NCI-H526 (cell line): ENCODE results near the gene NUMB.
"Not testable (repeated sequence)": the region's sequence is repeated elsewhere in the genome, so short reads cannot be mapped to it uniquely, and the experiment has no call there.

ENCODE experiments used
- DNase-seq, 2 experiments: peaks; one replicate each; lab custom pipeline; 2025; lab: John Stamatoyannopoulos, UW

The NUMB gene

DNA sequence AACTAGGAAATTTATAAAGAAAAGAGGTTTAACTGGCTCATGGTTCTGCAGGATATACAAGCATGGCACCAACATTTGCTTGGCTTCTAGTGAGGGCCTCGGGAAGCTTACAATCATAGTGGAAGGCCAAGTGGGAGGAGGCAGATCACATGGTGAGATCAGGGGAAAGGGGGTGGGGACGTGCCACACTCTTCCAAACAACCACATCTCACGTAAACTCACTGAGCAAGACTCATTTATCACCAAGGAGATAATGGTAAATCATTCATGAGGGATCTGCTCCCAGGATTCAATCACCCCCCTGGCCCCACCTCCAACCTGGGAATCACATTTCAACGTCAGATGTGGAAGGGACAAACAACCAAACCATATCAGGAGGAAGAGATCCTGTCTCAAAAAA is 35.8 kb downstream of the NUMB start:
- peak; percentile 25 to 28 for DNase-seq

DNA sequence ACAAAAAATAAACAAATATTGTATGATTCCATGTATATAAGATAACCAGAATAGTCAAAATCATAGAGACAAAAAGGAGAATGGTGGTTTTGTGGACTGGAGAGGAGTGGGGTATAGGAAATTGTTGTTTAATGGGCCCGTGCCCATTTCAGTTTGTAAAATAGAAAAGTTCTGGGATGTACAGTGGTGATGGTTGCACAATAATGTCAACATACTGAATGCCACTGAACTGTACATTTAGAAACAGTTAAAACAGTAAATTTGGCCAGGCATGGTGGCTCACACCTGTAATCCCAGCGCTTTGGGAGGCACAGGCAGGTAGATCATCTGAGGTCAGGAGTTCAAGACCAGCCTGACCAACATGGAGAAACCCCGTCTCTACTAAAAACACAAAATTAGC is 40.1 kb downstream of the NUMB start:
- DNase-seq, result no peak

DNA sequence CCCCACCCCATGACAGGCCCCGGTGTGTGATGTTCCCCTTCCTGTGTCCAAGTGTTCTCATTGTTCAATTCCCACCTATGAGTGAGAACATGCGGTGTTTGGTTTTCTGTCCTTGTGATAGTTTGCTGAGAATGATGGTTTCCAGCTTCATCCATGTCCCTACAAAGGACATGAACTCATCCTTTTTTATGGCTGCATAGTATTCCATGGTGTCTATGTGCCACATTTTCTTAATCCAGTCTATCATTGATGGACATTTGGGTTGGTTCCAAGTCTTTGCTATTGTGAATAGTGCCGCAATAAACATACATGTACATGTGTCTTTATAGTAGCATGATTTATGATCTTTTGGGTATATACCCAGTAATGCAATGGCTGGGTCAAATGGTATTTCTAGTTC is 52.1 kb downstream of the NUMB start:
- DNase-seq, result not testable (repeated sequence)

DNA sequence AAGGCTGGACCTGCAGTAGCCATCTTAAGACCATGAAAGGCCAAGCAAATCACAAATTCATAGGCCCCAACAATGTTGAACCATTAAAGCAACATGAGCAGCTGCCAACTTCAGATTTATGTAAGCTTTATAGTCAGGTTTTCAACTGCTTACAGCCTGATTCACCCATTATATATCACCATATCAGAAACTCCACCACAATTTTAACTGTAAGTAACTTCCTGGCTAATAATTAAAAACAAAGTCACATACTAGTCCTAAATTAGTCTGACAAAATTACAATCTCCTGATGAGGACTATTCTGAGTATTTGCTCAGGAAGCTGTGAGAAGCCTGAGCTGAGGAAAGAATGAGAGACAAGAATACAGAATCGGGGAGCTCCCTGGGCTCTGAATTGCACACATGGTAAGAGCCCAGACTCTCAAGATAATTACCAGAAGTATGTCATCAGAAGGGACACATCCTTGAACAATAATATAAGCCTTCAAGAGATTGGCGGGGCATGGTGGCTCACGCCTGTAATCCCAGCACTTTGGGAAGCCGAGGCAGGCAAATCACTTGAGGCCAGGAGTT is 55.1 kb downstream of the NUMB start:
- DNase-seq, result no peak

DNA sequence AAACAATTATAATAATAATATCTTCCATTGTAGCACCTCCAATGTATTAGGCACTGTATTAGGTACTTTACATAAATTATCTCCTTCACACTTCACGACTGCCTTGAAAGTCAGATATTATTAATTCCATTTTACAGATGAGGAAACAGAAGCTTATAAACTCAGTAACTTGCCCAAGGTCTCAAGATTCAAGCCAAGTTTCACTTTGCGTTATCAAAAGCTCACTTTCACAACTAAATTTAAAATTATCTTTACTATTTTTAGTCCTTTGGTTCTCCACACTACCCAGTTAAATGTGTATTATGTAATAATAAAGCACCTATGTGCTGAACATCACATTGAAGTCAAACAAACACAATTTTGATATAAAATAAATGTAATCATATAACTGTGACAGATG is 55.8 kb downstream of the NUMB start:
- DNase-seq, result no peak

DNA sequence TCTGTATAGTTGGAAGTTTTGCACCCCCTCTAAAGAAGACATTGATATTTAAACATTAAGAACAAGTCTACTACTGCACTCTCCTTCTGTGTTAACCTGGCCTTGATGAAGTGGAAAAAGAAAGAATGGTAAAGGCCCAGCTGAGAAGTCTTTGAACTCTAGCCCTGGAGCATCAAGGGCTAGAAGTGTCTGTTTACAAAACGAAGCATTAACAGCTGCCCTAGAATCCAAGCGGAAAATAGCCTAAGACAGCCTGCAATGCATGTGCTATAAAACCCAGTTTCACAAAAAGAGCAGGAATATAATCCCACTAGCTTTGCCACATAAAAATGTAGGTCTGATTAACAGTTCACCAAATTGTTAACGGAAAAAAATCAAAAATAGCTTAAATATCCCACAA is 60.5 kb downstream of the NUMB start:
- DNase-seq, result no peak

DNA sequence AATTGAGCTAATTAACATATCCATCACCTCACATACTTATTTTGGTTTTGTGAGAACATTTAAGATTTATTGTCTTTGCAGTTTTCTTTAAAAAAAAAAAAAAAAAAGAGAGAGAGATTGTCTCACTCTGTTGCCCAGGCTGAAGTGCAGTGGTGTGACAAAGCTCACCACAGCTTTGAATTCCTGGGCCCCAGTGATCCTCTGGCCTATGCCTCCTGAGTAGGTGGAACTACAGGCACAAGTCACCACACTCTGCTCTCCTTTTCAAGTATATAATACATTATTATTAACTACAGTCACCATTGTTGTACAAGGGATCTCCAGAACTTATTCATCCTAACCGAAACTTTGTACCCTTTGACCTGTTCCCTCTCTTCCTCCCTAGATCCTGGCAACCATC is 64.0 kb downstream of the NUMB start:
- no peak for DNase-seq

DNA sequence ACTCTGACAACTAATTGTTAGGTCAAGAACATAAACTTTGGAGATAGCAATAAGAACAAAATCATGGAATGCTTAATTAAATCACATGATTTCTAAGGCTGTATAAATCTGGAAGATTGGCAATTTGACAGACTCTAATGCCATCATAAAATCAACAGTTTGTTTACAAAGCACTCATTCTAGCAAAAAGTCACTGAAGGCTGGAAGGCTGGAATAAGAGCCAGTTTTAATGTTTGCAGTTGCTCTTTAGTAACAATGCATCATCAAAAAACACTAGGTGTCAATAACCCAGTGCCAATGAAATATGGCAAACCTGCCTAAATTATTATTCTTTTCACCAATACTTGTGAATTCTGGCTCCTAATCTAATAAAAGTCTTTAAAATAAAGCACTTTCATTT is 65.0 kb downstream of the NUMB start:
- DNase-seq, result no peak

DNA sequence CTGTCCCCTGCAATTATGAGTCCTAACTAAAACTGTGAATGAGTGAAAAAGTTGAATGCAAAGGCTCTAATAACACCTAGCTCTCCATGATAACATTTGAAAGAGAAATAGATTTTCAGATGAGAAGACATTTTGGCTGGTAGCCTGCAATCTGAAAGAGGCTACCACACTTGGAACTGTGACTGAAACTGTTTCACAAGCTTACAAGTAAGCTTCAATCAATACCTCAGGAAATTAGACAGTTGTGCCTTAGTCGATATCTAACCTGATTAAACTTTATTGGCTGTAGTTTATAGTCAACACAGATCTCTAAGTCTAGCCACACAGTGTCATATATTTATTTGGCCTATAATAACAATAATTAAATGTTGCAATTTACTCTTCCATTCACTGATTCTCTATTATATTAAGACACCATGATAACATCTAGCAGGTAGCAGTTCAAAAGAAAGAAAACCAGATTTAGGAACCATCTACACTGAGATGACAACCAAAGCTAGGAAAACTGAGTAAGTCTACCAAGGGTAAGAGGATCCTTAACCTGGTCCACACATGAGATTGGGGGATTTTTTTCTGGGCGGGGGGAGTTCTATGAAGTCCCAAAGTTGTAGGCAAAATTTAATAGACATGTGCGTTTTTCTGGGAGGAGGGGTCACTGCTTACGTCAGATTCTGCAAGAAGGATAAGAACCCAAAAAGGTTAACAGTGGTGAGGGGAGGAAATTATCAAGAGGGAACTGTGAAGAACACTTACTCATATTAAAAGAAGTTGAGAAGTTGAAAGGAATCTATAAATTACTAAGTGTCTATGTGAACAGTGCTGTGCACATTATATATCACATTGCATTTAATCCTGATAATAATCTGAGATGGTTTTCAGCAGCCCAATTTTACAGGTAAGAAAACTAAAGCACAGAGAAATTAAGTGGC is 65.8 kb downstream of the NUMB start:
- DNase-seq, result no peak

DNA sequence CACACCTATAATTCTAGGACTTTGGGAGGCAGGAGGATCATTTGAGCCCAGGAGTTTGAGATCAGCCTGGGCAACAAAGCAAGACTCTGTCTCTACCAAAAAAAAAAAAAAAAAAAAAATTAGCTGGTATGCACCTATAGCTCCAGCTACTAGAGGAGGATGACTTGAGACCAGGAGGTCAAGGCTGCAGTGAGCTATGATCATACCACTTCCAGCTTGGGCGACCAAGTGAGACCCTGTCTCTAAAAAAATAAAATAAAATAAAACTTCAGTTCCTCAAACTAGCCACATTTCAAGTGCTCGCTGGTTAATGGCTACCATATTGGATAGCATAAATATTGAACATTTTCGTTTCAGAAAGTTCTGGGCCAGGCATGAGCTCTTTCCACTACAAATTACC is 70.5 kb downstream of the NUMB start:
- not testable (repeated sequence) for DNase-seq

DNA sequence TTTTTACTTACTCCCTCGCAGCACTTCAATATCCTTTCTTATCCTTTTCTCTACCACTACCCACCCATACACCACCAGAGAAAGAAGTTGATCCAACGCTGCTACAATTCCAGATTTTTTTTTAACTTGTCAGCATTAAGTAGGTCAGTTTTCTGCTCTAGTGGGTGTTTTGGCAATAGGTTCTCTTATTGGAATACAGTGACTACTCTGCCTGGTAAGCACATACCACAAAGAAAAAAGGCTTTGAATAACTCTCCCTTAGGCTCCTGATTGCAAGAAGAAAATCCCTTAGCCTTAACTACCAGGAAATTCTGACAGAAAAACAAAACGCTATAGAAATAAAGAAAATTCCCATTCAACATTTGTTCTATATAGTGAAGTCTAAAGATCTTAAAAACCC is 72.0 kb downstream of the NUMB start:
- DNase-seq, result no peak

DNA sequence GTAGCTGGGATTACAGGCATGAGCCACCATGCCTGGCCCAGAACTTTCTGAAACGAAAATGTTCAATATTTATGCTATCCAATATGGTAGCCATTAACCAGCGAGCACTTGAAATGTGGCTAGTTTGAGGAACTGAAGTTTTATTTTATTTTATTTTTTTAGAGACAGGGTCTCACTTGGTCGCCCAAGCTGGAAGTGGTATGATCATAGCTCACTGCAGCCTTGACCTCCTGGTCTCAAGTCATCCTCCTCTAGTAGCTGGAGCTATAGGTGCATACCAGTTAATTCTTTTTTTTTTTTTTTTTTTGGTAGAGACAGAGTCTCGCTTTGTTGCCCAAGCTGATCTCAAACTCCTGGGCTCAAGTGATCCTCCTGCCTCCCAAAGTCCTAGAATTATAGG is 73.3 kb downstream of the NUMB start:
- not testable (repeated sequence) for DNase-seq

DNA sequence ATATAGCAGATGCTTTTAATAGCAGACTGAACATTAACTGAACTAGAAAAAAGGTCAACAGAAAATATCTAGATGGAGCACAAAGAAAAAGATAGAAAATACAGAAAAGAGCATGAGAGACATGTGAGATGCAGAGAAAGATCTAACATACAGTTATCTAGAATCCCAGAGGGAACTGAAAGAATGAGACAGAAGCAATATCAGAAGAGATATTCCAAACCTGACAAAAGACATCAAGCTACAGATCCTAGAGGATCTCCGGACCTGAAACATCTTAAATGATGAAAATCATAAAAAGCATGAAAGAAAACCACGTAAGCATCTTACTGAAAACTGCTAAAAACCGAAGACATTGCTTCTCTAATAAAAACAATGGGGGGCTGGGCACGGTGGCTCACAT is 75.0 kb downstream of the NUMB start:
- DNase-seq, result no peak

DNA sequence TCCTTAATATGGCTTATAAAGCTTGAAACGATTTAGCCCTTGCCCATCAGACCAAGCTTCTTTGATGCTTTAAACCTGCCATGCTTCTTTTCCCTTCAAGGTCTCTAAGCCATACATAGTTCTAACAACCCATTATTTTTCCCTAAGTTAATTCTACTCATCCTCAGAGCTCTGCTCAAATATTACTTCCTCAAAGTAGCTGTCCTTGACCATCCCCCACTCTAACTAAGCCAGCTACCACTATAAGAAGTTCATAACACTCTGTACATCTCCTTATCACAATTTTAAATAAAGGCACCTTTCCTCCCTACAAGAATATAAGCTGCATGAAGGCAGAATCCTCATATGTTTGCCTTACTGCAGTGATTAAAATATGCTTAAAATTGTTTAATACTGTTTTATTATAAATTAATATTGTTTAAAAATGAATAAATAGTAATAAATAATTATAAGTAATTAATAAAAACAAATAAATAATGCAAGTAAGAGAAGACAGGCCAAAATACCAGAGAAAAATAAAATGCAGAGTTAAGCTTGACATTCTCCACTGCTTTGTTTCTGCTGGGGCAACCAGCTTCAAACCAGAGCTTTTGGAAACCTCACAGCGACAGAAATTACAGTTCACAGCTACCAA is 76.8 kb downstream of the NUMB start:
- DNase-seq, result no peak

DNA sequence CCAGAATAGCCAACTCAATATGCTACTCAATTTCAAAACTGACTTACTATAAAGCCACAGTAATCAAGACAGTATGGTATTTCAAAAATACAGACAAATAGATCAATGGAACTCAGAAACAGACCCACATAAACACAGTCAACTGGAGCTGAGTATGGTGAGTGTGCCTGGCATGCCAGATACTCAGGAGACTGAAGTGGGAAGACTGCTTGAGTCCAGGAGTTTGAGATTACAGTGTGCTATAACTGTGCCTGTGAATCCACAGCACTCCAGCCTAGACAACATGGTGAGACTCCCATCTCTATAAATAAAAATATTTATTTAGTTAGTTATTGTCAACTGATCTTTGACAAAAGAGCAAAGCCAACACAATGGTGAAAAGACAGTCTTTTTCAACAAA is 81.8 kb downstream of the NUMB start:
- no peak for DNase-seq

DNA sequence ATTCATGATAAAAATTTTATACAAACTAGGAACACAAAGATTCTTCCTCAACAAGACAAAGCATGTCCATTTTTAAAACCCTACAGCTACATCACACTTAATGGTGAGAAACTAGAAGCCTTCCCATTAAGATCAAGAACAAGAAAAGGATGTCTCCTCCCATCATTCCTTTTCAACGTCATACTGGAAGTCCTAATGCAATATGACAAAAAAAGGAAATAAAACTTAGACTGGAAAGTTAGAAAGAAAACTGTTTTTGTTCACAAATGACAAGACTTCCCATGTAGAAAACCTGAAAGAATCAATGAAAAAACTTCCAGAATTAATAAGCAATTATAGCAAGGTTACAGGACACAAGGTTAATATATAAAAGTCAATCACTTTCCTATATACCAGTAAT is 82.5 kb downstream of the NUMB start:
- no peak for DNase-seq

DNA sequence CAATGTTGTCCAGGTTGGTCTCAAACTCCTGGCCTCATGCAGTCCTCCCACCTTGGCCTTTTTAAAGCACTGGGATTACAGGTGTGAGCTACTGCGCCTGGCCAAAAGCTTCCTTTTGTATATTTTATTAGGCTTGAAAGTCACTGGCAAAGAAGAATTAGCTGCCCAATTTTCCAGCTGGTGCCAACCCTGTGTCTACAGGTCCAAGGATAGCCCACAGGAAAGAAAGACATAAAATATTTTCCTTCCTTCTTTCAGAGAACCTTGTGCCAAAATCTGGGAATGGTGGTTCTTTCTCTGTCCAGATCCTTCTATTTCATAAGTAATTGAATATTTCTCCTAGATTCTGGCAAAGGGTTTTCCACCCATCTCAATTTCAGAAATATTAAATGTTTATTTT is 84.1 kb downstream of the NUMB start:
- DNase-seq, result no peak

DNA sequence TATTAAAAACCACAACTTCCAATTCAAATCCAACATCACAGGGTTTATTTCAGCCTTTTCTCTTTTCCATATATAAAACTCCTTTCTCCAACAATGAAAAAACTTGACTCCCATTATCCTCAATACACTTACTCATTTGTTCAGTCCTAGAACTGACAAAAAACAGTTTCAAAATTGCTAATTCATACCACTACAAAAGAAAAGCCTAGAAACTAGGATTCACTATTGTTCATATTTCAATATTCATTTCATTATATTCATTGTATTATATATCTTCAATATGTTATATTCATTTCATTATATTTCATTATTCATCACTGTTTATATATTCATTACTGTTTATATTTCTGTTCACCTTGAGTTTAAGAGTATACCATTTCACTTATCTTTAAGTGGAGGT is 85.8 kb downstream of the NUMB start:
- no peak for DNase-seq

DNA sequence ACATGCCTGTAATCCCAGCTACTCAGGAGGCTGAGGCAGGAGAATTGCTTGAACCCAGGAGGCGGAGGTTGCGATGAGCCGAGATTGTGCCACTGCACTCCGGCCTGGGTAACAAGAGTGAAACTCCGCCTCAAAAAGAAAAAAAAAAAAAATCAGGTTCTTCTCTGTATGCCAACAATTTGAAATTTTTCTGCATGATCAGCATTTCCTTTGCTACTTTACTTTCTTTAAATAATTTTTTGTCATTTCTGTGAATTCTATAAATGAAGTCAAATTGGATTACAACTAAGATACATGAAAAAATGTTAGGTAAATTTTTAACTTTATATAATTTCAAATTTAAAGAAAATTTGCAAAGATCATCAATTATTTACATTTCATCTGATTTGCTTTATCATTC is 87.8 kb downstream of the NUMB start:
- DNase-seq, result no peak

DNA sequence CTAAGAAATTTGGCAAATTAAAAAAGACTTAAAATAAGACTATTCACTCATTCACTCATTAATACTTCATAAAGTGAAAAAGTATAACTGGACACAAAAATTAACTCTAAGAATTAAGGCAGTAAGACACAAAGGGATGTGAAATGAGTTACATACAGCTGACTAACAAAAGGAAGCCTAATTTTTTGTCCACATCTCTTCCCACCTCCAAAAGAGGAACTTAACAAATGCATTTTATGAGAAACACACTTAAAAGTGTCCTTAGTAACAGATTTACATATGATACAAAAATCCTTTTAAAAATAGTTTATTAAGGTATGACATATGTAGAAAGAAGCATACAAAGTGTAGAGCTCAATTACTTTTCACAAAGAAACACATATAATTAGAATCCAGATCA is 88.9 kb downstream of the NUMB start:
- DNase-seq, result no peak

DNA sequence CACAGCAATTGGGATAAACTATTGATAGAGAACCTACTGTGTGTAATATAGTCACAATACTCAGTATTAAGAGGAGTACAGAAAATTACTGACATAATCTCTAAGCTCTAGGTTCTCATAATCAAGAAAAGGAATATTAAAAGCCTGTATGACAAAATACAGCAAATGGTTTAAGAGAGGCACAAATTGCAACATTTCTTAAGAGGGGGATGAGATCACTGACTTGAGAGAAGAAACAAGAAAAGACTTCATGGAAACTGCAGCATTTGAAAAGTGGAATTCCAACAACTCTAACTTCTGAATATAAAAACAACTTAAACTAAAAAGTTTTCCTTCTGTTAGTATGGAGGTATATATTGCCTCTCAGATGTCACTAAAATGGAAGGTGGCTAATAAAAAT is 89.7 kb downstream of the NUMB start:
- DNase-seq, result no peak

DNA sequence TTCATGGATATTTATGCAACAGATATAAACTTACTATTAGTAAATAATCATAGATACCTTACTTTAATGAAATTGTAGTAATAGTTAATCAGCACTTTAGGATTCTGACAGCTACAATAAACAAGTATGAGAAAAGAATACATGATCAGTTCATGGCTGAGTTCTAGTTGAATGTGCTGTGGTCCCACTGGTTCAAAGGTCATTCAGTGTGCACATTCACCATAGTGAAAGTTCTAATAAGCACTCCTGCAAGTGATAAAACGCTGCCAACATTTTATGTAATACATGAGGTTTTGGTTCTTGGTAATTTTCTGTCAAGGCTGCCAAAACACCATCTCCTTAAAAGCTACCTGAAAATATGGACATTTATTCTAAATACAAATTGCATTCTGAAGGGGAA is 92.6 kb downstream of the NUMB start:
- DNase-seq, result no peak

DNA sequence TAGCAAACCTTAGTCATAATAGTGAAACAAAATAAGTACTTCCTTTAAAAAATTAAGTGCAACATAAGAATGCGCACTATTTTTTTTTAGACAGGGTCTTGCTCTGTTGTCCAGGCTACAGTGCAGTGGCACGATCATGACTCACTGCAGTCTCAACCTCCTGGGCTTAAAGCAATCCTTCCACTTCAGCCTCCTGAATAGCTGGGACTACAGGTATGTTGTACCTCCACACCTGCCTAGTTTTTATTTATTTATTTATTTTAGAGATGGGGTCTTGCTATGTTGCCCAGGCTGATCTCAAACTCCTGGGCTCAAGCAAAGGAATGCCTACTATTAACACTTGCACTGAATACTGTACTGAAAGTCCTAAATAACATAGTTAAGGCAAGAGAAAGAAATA is 93.8 kb downstream of the NUMB start:
- DNase-seq, result no peak
